SK-N-SH treated with all-trans-retinoic acid at 6 μM for 48 hours (cell line): ENCODE data around the gene NID1.

Experiments
- ATAC-seq: fragments of 200-7000 bp; cut with Tn5 transposase; 3 replicates; pipeline ENCODE4 v1.9.1; 2020; ENCODE audit warnings: mild to moderate bottlenecking, moderate library complexity
- ARNTL ChIP-seq: fragments of 450-650 bp; formaldehyde crosslinking; IDR thresholded peaks from 2 replicates; pipeline ENCODE4 v1.5.0; 2020; ENCODE audit warnings: low read depth, mild to moderate bottlenecking, moderate library complexity, borderline replicate concordance
- BACH2 ChIP-seq: fragments of 250-450 bp; sonication (Bioruptor Pico); IDR thresholded peaks from 2 replicates; pipeline ENCODE4 v1.9.0; 2021; ENCODE audit warnings: mild to moderate bottlenecking, borderline replicate concordance
- CSDC2 ChIP-seq: fragments of 250-450 bp; sonication (Bioruptor Pico); IDR thresholded peaks from 2 replicates; pipeline ENCODE4 v1.5.0; 2020; ENCODE audit warnings: mild to moderate bottlenecking, moderate library complexity
- ESRRG ChIP-seq: fragments of 250-450 bp; sonication (Bioruptor Pico); IDR thresholded peaks from 2 replicates; pipeline ENCODE4 v1.6.1; 2021; ENCODE audit warnings: mild to moderate bottlenecking
- GLIS3 ChIP-seq: fragments of 250-450 bp; sonication (Bioruptor Pico); IDR thresholded peaks from 2 replicates; pipeline ENCODE4 v1.5.0; 2020; ENCODE audit warnings: mild to moderate bottlenecking, moderate library complexity
- ISL1 ChIP-seq: fragments of 250-450 bp; sonication (Bioruptor Pico); IDR thresholded peaks from 2 replicates; pipeline ENCODE4 v2.1.2; 2022; ENCODE audit warnings: mild to moderate bottlenecking, moderate library complexity
- OSR1 ChIP-seq: fragments of 250-450 bp; sonication (Bioruptor Pico); IDR thresholded peaks from 2 replicates; pipeline ENCODE4 v1.8.0; 2022; ENCODE audit warnings: moderate library complexity, mild to moderate bottlenecking, inconsistent platforms
- PATZ1 ChIP-seq: fragments of 250-450 bp; sonication (Bioruptor Pico); IDR thresholded peaks from 2 replicates; pipeline ENCODE4 v1.8.0; 2020; ENCODE audit warnings: mild to moderate bottlenecking, moderate library complexity, borderline replicate concordance
- PPARA ChIP-seq: fragments of 250-450 bp; sonication (Bioruptor Pico); IDR thresholded peaks from 2 replicates; pipeline ENCODE4 v1.5.0; 2020; ENCODE audit warnings: mild to moderate bottlenecking, borderline replicate concordance
- TOX ChIP-seq: fragments of 250-450 bp; sonication (Bioruptor Pico); IDR thresholded peaks from 2 replicates; pipeline ENCODE4 v1.8.0; 2021; ENCODE audit warnings: mild to moderate bottlenecking, moderate library complexity, borderline replicate concordance
- TSHZ2 ChIP-seq: fragments of 250-450 bp; sonication (Bioruptor Pico); IDR thresholded peaks from 2 replicates; pipeline ENCODE4 v1.5.0; 2020; ENCODE audit warnings: mild to moderate bottlenecking, moderate library complexity
- ZC3H10 ChIP-seq: fragments of 250-450 bp; sonication (Bioruptor Pico); IDR thresholded peaks from 2 replicates; pipeline ENCODE4 v1.5.1; 2021; ENCODE audit warnings: mild to moderate bottlenecking, moderate library complexity
- ZFP30 ChIP-seq: fragments of 450-650 bp; formaldehyde crosslinking; IDR thresholded peaks from 2 replicates; pipeline ENCODE4 v1.5.0; 2022; ENCODE audit warnings: mild to moderate bottlenecking, moderate library complexity
- ZNF70 ChIP-seq: fragments of 450-650 bp; formaldehyde crosslinking; IDR thresholded peaks from 2 replicates; pipeline ENCODE4 v1.5.0; 2020; ENCODE audit warnings: mild to moderate bottlenecking, moderate library complexity
- ZNF8 ChIP-seq: fragments of 450-650 bp; formaldehyde crosslinking; IDR thresholded peaks from 2 replicates; pipeline ENCODE4 v1.5.0; 2020; ENCODE audit warnings: mild to moderate bottlenecking, moderate library complexity
- TF ChIP-seq, protein P1 (sequence below): fragments of 250-450 bp; sonication (Bioruptor Pico); IDR thresholded peaks from 2 replicates; pipeline ENCODE4 v1.5.1; 2021; ENCODE audit warnings: mild to moderate bottlenecking, moderate library complexity

NID1 gene

GRCh38 chr1:235948774-235949427 lies 116.0 kb downstream of the NID1 start (continued):
- TF ChIP-seq PATZ1 (CRISPR knock-in tag), result no peak

DNA sequence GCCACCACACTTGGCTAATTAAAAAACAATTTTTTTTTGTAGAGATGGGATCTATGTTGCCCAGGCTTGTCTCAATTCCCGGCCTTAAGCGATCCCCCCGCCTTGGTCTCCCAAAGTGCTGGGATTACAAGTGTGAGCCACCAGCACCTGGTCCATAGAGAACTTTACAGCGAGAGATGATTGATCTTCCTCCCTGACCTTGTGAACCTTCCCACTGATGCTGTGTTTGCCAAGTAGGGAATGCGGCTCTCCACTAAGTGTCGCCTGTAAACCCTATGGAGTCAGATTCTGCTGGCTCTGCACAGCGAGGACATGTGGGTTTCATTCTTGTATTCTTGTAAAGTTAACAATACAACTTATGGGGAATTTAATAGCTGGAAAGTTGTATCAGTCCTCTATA lies 116.9 kb downstream of the NID1 start:
- ATAC-seq, result no peak
- TF ChIP-seq ZNF70 (CRISPR knock-in tag) (no peak), ZC3H10 (CRISPR knock-in tag) (no peak), CSDC2 (no peak), PATZ1 (CRISPR knock-in tag) (no peak), BACH2 (CRISPR knock-in tag) (no peak), ZFP30 (CRISPR knock-in tag) (no peak), ESRRG (CRISPR knock-in tag) (no peak)

- ATAC-seq, result peak; percentile 68
- TF ChIP-seq ARNTL (CRISPR knock-in tag) (no peak), PATZ1 (CRISPR knock-in tag) (no peak), OSR1 (no peak), ISL1 (CRISPR knock-in tag) (no peak), TOX (CRISPR knock-in tag) (no peak), ESRRG (CRISPR knock-in tag) (no peak), GLIS3 (CRISPR knock-in tag) (no peak), TSHZ2 (no peak)
Measured at GRCh38 chr1:235946571-235946981, 118.3 kb downstream of the NID1 start.

GRCh38 chr1:235945775-235946570 lies 118.9 kb downstream of the NID1 start:
- TF ChIP-seq TOX (CRISPR knock-in tag) (no peak), TSHZ2 (no peak), ZNF8 (CRISPR knock-in tag) (no peak), ARNTL (CRISPR knock-in tag) (no peak), PPARA (CRISPR knock-in tag) (no peak)
- TF ChIP-seq, protein P1, sequence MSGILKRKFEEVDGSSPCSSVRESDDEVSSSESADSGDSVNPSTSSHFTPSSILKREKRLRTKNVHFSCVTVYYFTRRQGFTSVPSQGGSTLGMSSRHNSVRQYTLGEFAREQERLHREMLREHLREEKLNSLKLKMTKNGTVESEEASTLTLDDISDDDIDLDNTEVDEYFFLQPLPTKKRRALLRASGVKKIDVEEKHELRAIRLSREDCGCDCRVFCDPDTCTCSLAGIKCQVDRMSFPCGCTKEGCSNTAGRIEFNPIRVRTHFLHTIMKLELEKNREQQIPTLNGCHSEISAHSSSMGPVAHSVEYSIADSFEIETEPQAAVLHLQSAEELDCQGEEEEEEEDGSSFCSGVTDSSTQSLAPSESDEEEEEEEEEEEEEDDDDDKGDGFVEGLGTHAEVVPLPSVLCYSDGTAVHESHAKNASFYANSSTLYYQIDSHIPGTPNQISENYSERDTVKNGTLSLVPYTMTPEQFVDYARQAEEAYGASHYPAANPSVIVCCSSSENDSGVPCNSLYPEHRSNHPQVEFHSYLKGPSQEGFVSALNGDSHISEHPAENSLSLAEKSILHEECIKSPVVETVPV (CRISPR knock-in tag), result no peak
- no peak; the same call in 2 of the 3 replicates for ATAC-seq
